HCT116 (cell line): ENCODE measurements around the gene SOWAHC. TPM values are rescaled to one million over a fixed set of nuclear protein-coding genes. Genes with fewer than 3 reads are reported as not detected.

Experiments used
- ATAC-seq: fragments of 200-7000 bp; cut with Tn5 transposase; 2 replicates; pipeline ENCODE4 v1.9.1; 2020; ENCODE audit warnings: mild to moderate bottlenecking, moderate library complexity
- BruUV-seq: library from RNA; stranded (reverse); fragments of 400-500 nt; replicated peaks from 2 replicates; lab custom pipeline; 2021; lab: Mats Ljungman, UMichigan
- CTCF ChIA-PET: fragments of 300-600 bp; sonication (Branson Sonifier 250); formaldehyde crosslinking; loops from one replicate; lab custom pipeline; 2021; ENCODE audit warnings: antibody characterized with exemption; lab: Charles Lee
- POLR2A ChIA-PET: fragments of 300-600, 350-600 bp; sonication (Branson Sonifier 250); formaldehyde crosslinking; loops from one replicate; lab custom pipeline; 2021; ENCODE audit warnings: antibody characterized with exemption; lab: Charles Lee
- RAD21 ChIA-PET, 2 experiments: fragments of 300-600 bp; sonication (Branson Sonifier 250); formaldehyde crosslinking; loops; one replicate each; lab custom pipeline; 2023; ENCODE audit warnings: low total read pairs in 2 of 2; ENCODE audit not compliant: uncharacterized antibody in 2 of 2, unreplicated experiment in 2 of 2, low non-redundant PET in 1 of 2; lab: Charles Lee
- DNase-seq: peaks from one replicate; pipeline ENCODE4 v3.0.0-alpha.2; 2010; ENCODE audit warnings: low read depth, low spot score
- H2AFZ ChIP-seq: fragments of 200-600 bp; shearing (Covaris generic), sonication (generic); 2 replicates; pipeline ENCODE4 v1.6.1; 2017; ENCODE audit warnings: low read depth, mixed run types, mixed read lengths, antibody characterized with exemption, low read length; ENCODE audit not compliant: poor library complexity, severe bottlenecking
- H3K27ac ChIP-seq: 2 replicates; pipeline ENCODE4 v1.5.1; 2012; ENCODE audit warnings: low read depth, low read length
- H3K27me3 ChIP-seq: fragments of 200-600 bp; sonication (generic); 2 replicates; pipeline ENCODE4 v1.6.1; 2016; ENCODE audit warnings: mixed run types, low read length, mixed read lengths; ENCODE audit not compliant: insufficient read depth
- H3K36me3 ChIP-seq, 2 experiments: fragments of 200-500 bp in 1 of 2; fragments of 200-600 bp in 1 of 2; sonication (Bioruptor generic) in 1 of 2; sonication (generic) in 1 of 2; 2 replicates each; pipeline versions ENCODE4 v1.5.1 to v1.6.1; 2014 to 2016; ENCODE audit warnings: low read length in 2 of 2, inconsistent platforms in 1 of 2, mixed read lengths in 1 of 2, mixed run types in 1 of 2; ENCODE audit not compliant: insufficient read depth in 2 of 2, control insufficient read depth in 1 of 2
- H3K4me1 ChIP-seq, 2 experiments: fragments of 200-600 bp in 1 of 2; sonication (generic) in 1 of 2; 2 replicates each; pipeline versions ENCODE4 v1.5.1 to v1.6.1; 2012 to 2017; ENCODE audit warnings: low read length in 2 of 2, inconsistent platforms in 1 of 2, mild to moderate bottlenecking in 1 of 2, mixed read lengths in 1 of 2, mixed run types in 1 of 2, moderate library complexity in 1 of 2; ENCODE audit not compliant: insufficient read depth in 2 of 2, control insufficient read depth in 1 of 2
- H3K4me2 ChIP-seq: fragments of 200-600 bp; sonication (generic); 2 replicates; pipeline ENCODE4 v1.6.1; 2017; ENCODE audit warnings: mixed run types, low read length, mixed read lengths
- H3K4me3 ChIP-seq, 2 experiments: fragments of 200-600 bp in 1 of 2; sonication (generic) in 1 of 2; replicated peaks in 1 of 2; 2 replicates each; pipeline ENCODE4 v1.5.1; 2011 to 2016; ENCODE audit warnings: low read length in 2 of 2, control low read depth in 1 of 2, low read depth in 1 of 2, mild to moderate bottlenecking in 1 of 2, mixed read lengths in 1 of 2, mixed run types in 1 of 2
- H3K79me2 ChIP-seq: fragments of 200-600 bp; sonication (generic); 2 replicates; pipeline ENCODE4 v1.6.1; 2017; ENCODE audit warnings: mild to moderate bottlenecking, mixed run types, low read length, moderate library complexity, mixed read lengths; ENCODE audit not compliant: insufficient read depth
- H3K9ac ChIP-seq: fragments of 200-600 bp; sonication (generic); 2 replicates; pipeline ENCODE4 v1.6.1; 2016; ENCODE audit warnings: low read length, mixed read lengths
- H3K9me2 ChIP-seq: fragments of 200-600 bp; sonication (generic), shearing (Covaris generic); 2 replicates; pipeline ENCODE4 v1.6.1; 2017; ENCODE audit warnings: mixed run types, mild to moderate bottlenecking, moderate library complexity; ENCODE audit not compliant: insufficient read depth
- H3K9me3 ChIP-seq, 2 experiments: fragments of 200-500 bp in 1 of 2; fragments of 200-600 bp in 1 of 2; sonication (Bioruptor generic) in 1 of 2; sonication (generic) in 1 of 2; 2 replicates each; pipeline ENCODE4 v1.6.1; 2014 to 2017; ENCODE audit warnings: low read length in 2 of 2, mixed read lengths in 2 of 2, inconsistent platforms in 1 of 2, low read depth in 1 of 2, mild to moderate bottlenecking in 1 of 2, mixed run types in 1 of 2, moderate library complexity in 1 of 2; ENCODE audit not compliant: control insufficient read depth in 1 of 2, insufficient read depth in 1 of 2
- H4K20me1 ChIP-seq: fragments of 200-600 bp; sonication (generic), shearing (Covaris generic); 2 replicates; pipeline ENCODE4 v1.6.1; 2017; ENCODE audit warnings: mixed run types, mild to moderate bottlenecking, moderate library complexity; ENCODE audit not compliant: insufficient read depth
- ATF3 ChIP-seq: IDR thresholded peaks from 2 replicates; pipeline ENCODE4 v1.6.1; 2012
- CBX3 ChIP-seq: IDR thresholded peaks from 2 replicates; pipeline ENCODE4 v1.6.1; 2012; ENCODE audit warnings: low read depth
- CEBPB ChIP-seq: IDR thresholded peaks from 2 replicates; pipeline ENCODE4 v1.6.1; 2012; ENCODE audit warnings: low read depth
- EGR1 ChIP-seq: IDR thresholded peaks from 2 replicates; pipeline ENCODE4 v1.6.1; 2012; ENCODE audit warnings: low read depth
- ELF1 ChIP-seq: IDR thresholded peaks from 2 replicates; pipeline ENCODE4 v1.6.1; 2012; ENCODE audit warnings: low read depth, borderline replicate concordance
- EZH2 ChIP-seq: fragments of 200-600 bp; sonication (generic); IDR thresholded peaks from 2 replicates; pipeline ENCODE4 v1.6.1; 2017; ENCODE audit warnings: antibody characterized with exemption, mixed run types
- FOSL1 ChIP-seq: IDR thresholded peaks from 2 replicates; pipeline ENCODE4 v1.6.1; 2012; ENCODE audit warnings: low read depth
- JUND ChIP-seq: IDR thresholded peaks from 2 replicates; pipeline ENCODE4 v1.6.1; 2012
- MAX ChIP-seq: IDR thresholded peaks from 2 replicates; pipeline ENCODE4 v1.6.1; 2012
- POLR2A ChIP-seq: IDR thresholded peaks from 2 replicates; pipeline ENCODE4 v1.7.0; 2011; ENCODE audit warnings: borderline replicate concordance; ENCODE audit not compliant: insufficient read depth, insufficient read length; ENCODE audit errors: extremely low read depth
- POLR2AphosphoS5 ChIP-seq: IDR thresholded peaks from 2 replicates; pipeline ENCODE4 v1.6.1; 2011; ENCODE audit warnings: mild to moderate bottlenecking, low read depth, low read length, moderate library complexity
- RAD21 ChIP-seq: IDR thresholded peaks from 2 replicates; pipeline ENCODE4 v1.6.1; 2012; ENCODE audit warnings: low read depth, mild to moderate bottlenecking
- REST ChIP-seq: IDR thresholded peaks from 2 replicates; pipeline ENCODE4 v1.6.1; 2012; ENCODE audit warnings: low read depth
- SIN3A ChIP-seq: IDR thresholded peaks from 2 replicates; pipeline ENCODE4 v1.6.1; 2012; ENCODE audit warnings: low read depth
- SP1 ChIP-seq: IDR thresholded peaks from 2 replicates; pipeline ENCODE4 v1.6.1; 2012; ENCODE audit warnings: low read depth
- SRF ChIP-seq: IDR thresholded peaks from 2 replicates; pipeline ENCODE4 v1.6.1; 2012; ENCODE audit warnings: low read depth
- TCF7L2 ChIP-seq: IDR thresholded peaks from 2 replicates; pipeline ENCODE4 v1.7.0; 2011; ENCODE audit warnings: borderline replicate concordance, inconsistent platforms; ENCODE audit not compliant: insufficient read depth, insufficient read length; ENCODE audit errors: extremely low read depth
- ZNF274 ChIP-seq: fragments of 200-500 bp; sonication (Bioruptor generic); IDR thresholded peaks from 2 replicates; pipeline ENCODE4 v1.6.1; 2014; ENCODE audit warnings: mild to moderate bottlenecking, low read depth, low read length, inconsistent platforms
- intact Hi-C: fragments of 100-400 bp; cut with micrococcal nuclease; formaldehyde crosslinking; loops from 2 replicates; pipeline ENCODE4 v1.10.0; 2022
- total RNA-seq: library from RNA; stranded (reverse); gene quantifications from one replicate; pipeline ENCODE4 v1.2.1, GENCODE V29; 2021; ENCODE audit not compliant: unreplicated experiment

SOWAHC gene
- total RNA-seq, 1 experiment from 2014 or later = 16.6 TPM

GRCh38 chr2:109630441-109631430, 16.6 kb downstream of the SOWAHC start:
- Histone ChIP-seq H3K27ac (no peak overlapping the region), H3K4me2 (no peak overlapping the region), H3K4me3 (no peak overlapping the region), H4K20me1 (no peaks in the 10 kb centered on the region), H3K9me2 (no peaks in the 10 kb centered on the region), H3K9ac (no peak overlapping the region), H3K79me2 (no peaks in the 10 kb centered on the region), H3K27me3 (no peaks in the 10 kb centered on the region), H3K4me1 (peaks cover 0 to 6% of the 10 kb centered on the region in 2 experiments; a peak in 1 of 4 replicates), H3K36me3 (no peaks in the 10 kb centered on the region), H3K9me3 (no peaks in the 10 kb centered on the region), H2AFZ (no peak overlapping the region)
- RAD21 ChIA-PET = no interaction called here
- POLR2A ChIA-PET = no interaction called here
- DNase-seq (no peak), ATAC-seq (no peak)
- intact Hi-C loops = no loop called here
- BruUV-seq = no TSS peak
- TF ChIP-seq CEBPB (no peak), POLR2A (no peak), SP1 (no peak), JUND (no peak), MAX (no peak), ATF3 (no peak), POLR2AphosphoS5 (no peak), FOSL1 (no peak), EZH2 (no peak), SIN3A (no peak), RAD21 (no peak), TCF7L2 (no peak), ZNF274 (no peak), REST (no peak), EGR1 (no peak), ELF1 (no peak), CBX3 (no peak), SRF (no peak)
- CTCF ChIA-PET = no interaction called here
